Inflammatory macrophage (primary cell): ENCODE measurements around the gene ALDH2.
"Not testable (repeated sequence)": the region's sequence is repeated elsewhere in the genome, so short reads cannot be mapped to it uniquely, and the experiment has no call there.

Source experiments
- DNase-seq, 2 donors: peaks; one replicate each; pipeline ENCODE4 v3.0.0-alpha.2; 2020 to 2022

The ALDH2 gene

DNA sequence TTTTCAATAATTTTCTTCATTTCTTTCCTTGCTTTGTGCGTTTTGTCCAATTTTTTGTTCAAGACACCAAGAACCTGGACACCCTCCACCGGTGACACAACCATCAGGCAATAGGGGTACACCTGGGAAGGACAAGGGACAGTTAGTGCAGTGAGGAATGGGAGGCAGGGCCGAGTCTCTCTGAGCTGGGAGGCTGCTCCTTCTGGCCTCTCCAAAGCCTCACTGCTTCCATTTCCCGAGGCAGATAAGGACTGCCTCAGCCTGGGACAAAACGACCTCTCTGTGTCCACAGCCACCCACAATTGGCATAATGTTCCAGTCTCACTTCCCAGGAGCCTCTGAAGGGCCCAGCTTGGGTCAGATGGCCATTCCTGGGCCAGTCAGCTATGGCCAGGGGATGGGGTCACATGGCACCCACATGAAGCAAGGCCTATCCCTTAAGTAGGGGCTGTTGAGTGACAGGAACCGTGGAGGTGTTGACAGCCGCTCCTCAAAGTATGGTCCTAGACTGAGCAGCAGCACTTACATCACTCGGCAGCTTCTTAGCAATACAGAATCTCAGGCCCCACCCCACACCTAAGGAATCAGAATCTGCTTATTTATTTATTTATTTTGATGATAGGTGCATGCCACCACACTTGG is 61.7 kb downstream of the ALDH2 start:
- DNase-seq: no peak

DNA sequence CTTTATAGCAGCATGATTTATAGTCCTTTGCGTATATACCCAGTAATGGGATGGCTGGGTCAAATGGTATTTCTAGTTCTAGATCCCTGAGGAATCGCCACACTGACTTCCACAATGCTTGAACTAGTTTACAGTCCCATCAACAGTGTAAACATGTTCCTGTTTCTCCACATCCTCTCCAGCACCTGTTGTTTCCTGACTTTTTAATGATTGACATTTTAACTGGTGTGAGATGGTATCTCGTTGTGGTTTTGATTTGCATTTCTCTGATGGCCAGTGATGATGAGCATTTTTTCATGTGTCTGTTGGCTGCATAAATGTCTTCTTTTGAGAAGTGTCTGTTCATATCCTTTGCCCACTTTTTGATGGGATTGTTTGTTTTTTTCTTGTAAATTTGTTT is 62.9 kb downstream of the ALDH2 start:
- not testable (repeated sequence) for DNase-seq

DNA sequence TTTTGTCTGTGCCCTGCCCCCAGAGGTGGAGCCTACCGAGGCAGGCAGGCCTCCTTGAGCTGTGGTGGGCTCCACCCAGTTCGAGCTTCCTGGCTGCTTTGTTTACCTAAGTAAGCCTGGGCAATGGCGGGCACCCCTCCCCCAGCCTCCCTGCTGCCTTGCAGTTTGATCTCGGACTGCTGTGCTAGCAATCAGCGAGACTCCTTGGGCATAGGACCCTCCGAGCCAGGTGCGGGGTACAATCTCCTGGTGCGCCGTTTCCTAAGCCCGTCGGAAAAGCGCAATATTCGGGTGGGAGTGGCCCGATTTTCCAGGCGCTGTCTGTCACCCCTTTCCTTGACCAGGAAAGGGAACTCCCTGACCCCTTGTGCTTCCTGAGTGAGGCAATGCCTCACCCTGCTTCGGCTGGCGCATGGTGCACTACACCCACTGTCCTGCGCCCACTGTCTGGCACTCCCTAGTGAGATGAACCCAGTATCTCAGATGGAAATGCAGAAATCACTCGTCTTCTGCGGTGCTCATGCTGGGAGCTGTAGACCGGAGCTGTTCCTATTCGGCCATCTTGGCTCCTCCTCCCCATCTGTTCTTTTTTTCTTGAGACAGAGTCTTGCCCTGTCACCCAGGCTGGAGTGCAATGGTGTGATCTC is 68.1 kb downstream of the ALDH2 start:
- peak; percentile 82 to 89 for DNase-seq

DNA sequence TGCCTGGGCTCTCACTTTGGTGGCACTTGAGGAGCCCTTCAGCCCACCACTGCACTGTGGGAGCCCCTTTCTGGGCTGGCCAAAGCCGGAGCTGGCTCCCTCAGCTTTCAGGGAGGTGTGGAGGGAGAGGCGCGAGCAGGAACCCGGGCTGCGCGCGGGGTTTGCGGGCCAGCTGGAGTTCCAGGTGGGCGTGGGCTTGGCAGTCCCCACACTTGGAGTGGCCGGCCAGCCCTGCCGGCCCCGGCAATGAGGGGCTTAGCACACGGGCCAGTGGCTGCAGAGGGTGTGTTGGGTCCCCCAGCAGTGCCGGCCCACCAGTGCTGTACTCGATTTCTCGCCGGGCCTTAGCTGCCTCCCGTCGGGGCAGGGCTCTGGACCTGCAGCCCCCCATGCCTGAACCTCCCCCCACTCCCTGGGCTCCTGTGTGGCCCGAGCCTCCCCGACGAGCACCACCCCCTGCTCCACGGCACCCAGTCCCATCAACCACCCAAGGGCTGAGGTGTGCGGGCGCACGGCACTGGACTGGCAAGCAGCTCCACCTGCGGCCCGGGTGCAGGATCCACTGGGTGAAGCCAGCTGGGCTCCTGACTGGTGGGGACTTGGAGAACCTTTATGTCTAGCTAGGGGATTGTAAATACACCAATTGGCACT is 68.9 kb downstream of the ALDH2 start:
- not testable (repeated sequence) for DNase-seq

DNA sequence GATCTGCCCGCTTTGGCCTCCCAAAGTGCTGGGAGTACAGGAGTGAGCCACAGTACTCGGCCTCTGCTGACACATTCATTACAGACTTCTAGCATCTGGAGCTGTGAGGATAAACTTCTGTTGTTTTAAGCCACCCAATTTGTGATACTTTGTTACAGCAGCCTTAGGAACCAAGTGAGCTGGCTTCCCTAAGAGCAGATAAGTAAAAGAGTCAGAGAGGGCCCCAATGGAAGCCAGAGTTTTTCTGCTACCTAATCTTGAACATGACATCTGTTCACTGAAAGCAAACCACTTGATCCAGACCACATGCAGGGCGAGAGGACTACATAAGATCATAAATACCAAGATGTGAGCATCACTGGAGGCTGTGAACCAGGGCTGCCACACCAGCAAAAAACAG is 71.6 kb downstream of the ALDH2 start:
- DNase-seq: no peak

DNA sequence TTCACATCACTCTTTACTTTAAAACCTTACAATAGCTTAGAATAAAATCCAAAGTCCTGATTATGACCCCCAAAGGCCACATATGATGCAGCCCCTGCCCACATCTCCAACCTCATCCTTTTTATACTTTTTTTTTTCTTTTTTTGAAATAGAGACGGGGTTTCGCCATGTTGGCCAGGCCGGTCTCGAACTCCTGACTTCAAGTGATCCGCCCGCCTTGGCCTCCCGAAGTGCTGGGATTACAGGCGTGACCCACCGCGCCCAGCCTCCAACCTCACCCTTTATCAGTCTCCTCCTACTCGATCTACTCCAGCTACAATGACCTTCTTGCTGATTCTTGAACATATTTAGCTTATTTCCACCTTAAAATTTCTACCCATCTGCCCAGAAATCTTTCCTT is 74.1 kb downstream of the ALDH2 start:
- DNase-seq: no peak

DNA sequence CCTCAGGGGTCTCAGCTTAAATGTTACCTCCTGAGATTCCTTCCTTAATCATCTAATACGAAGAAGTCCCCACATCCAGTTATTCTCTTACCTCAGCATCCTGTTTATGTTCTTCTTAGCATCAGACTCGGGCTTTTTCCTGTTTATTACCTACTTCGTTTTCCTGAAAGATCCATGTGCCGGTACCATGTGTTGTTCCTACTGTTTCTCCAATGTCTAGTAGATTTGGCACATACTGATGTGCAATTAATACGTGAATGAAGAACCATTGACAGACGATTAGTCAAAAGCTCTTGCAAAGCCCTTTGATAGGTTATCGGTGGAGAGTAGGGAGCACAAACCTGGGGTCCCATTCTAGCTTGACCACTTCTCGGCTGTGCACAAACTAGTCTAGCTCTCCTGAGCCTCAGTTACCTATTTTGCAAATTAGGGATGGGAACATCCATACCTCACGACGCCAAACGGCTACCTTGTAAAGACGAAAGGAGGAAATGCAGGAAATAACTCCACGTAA is 74.6 kb downstream of the ALDH2 start:
- no peak for DNase-seq

DNA sequence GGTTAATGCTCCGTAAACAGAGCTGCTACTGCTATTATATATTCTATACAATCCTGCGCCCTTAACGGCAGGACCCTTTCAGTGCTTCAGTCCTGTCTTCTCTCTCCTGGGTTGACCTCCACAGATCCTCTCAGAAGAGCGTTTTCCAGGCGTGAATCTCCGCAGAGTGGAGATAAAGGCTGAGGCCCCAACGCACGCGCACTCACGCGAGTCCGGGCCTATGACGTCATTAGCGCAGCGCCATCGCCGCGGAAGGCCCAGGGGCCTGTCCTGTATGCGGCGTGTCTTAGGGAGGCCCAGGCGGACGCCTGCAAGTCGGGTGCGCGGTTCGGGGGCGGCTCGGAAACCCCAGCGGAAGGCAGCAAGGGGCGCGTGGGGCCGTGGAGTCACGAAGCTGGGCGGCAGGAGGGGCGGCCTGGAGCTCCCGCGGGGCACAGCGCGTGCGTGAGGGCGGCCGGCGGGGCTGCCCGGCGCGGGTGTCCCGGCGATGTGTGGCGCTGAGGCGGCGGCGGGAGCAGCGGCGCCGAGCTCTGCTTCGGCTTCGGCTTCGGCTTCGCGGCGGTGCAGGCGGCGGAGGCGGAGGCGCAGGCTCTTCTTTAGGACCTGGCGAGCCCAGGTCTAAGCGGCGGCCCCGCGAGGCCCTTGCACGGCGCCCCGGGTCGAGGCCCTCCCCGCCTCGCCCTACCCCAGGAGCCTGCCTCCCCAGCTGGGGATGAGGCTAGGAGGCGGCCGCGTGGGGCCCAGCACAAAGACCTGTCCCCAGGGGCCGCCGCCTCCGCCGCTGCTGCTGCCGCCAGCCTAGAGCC is 75.2 kb downstream of the ALDH2 start, which contains the start of gene MAPKAPK5:
TSS of gene MAPKAPK5 (plus strand) at position 479 of the 806 bp plus-strand sequence. CDS start 506 bp downstream, outside the sequence.
- peak; percentile 96 to 97 for DNase-seq

DNA sequence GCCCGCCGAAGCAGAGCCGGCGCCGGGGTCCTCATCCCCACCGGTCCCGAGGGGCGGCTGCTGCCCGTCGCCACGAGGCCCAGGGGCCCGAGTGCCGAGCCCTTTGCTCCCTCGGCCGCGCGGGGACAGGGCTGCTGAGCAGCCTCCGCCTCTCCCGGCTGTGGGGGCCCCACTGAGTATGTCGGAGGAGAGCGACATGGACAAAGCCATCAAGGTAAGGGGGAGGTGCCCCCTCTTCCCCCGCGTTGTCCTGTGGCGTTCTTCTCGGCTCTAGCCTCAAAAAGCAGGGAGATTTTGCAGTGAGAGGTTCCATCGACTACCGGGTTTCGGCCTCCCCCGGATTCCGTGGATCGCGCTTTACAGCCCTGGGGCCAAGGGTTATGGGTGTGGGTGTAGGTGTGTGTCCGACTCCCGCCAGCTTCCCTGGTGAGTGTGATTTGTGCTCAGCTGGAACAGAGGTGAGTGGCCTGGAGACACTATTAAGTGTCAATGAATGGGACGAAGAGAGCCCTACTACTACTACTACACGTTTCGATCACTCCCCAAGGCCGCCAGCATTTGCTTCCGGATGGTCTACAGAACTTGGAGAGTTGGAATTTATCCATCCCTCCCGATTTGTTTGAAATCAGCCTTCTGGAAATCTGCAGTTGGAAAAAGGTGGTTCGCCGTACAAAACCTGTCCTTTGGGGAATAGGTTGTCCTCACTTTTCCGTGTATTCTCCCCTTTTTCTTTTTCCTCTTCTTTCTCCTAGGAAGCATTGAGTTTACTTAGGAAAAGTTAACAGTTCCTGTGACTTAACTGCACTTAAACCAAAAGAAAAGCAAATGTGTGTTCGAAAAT is 76.0 kb downstream of the ALDH2 start:
- peak in 1 of 2 donors; percentile 48 for DNase-seq

DNA sequence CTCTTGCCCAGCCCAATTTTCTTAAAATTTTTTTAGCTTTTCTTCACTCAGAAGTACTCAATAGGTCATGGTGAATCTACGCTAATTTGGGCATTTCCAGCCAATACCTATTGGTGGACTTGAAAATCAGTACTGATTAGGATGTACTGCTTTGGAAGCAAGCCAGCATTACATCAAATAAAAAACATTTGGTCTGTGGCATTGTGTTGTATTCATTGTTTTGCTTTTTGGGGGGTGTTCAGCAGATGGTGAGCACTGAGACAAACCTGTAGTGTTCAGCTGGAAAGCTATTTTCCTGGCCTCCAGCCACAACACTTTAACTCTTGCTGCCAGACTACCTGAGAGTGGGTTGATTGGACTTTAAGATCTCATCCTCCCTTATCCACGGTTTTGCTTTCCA is 79.3 kb downstream of the ALDH2 start:
- no peak for DNase-seq

DNA sequence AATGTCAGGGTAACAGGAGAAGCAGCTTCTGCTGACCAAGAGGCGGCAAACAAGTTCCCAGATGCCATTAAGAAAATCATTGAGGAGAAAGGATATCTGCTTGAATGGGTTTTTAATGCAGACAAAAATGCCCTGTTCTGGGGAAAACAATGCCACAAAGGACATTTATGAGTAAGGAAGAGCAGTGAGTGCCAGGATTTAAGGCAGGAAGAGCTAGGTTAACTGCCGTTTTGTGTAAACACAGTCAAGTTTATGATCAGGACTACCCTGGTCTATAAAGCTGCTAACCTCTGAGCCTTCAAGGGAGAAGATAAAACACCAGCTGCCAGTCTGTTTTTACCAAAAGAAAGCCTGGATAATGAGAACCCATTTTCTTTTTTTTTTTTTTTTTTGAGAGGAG is 83.8 kb downstream of the ALDH2 start:
- no peak for DNase-seq

DNA sequence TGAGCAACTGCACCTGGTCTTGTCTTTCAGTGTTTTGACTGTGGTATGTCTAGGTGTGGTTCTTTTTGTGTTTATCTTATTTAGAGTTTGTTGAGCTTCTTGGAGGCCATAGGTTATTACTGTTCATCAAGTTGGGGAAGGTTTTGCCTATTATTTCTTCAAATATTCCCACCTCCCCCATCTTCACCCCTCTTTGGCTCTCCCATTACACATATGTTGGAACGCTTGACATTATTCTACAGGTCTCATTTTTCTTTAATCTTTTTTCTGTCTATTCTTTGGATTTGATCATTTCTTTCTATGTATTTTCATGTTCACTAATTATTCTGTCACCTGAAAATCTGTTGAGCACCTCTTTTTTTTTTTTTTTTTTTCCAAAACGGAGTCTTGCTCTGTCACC is 91.5 kb downstream of the ALDH2 start:
- no peak for DNase-seq

DNA sequence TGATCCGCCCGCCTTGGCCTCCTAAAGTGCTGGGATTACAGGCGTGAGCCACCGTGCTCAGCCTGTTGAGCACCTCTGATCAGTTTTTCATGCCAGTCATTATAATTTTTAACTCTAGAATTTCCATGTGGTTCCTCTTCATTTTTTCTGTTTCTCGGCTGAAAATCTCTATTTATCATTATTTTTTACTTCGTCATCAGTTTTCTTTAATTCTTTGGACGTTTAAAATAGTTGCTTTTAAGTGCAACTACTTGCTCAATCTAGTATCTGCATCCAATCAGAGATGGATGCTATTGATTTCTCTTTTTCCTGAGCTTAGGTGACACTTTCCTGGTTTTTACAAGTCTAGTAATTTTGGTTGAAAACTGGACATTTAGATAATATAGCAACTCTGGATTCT is 92.0 kb downstream of the ALDH2 start:
- no peak for DNase-seq

DNA sequence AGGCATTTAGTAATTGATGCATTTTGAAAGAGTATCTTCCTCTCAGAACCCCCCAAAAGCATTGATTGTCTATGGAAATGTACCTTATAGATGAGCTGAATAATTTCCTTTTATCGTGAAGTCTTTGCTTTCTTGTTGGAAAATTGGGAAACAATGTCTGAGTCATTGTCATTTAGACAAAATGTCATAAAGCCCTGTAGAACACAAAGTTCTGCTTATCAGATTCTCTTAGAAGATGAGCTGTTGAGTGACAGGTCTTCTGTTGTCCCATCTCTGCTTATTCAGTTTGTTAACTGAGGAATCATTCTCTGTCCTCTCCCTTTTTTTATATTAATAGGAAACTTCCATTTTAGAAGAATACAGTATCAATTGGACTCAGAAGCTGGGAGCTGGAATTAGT is 98.2 kb downstream of the ALDH2 start:
- peak; percentile 53 to 58 for DNase-seq
